Transverse colon (tissue), 4 donors: ENCODE results near the gene FAM131A. TPM values are rescaled to one million over a fixed set of nuclear protein-coding genes. Genes with fewer than 3 reads are reported as not detected.

Experiments
- DNase-seq: peaks from one replicate; pipeline ENCODE4 v3.0.0-alpha.2; 2019
- H3K27ac ChIP-seq, 4 donors: fragments of 200-600 bp; sonication (generic); 2 replicates each; pipeline ENCODE4 v1.5.1; 2016 to 2018; ENCODE audit warnings: inconsistent platforms in 4 of 4
- H3K27me3 ChIP-seq: fragments of 200-600 bp; sonication (generic); 2 replicates; pipeline ENCODE4 v1.5.1; 2017; ENCODE audit warnings: inconsistent platforms
- H3K36me3 ChIP-seq, 4 donors: fragments of 200-600 bp; sonication (generic); 2 replicates each; pipeline ENCODE4 v1.5.1; 2017 to 2019; ENCODE audit warnings: inconsistent platforms in 4 of 4
- H3K4me1 ChIP-seq, 4 donors: fragments of 200-600 bp; sonication (generic); 2 replicates each; pipeline ENCODE4 v1.5.1; 2017 to 2020; ENCODE audit warnings: inconsistent platforms in 4 of 4
- H3K4me3 ChIP-seq, 4 donors: fragments of 200-600 bp; sonication (generic); 1 replicate in 1 of 4; 2 replicates in 3 of 4; pipeline versions ENCODE4 v1.5.1 to v1.6.1; 2017 to 2019; ENCODE audit warnings: inconsistent platforms in 4 of 4
- H3K9me3 ChIP-seq, 2 donors: fragments of 200-600 bp; sonication (generic); 2 replicates each; pipeline ENCODE4 v1.5.1; 2017 to 2019; ENCODE audit warnings: inconsistent platforms in 2 of 2
- EP300 ChIP-seq: sonication (generic); formaldehyde crosslinking; IDR thresholded peaks from one replicate; pipeline ENCODE4 v1.6.1; 2017; ENCODE audit warnings: antibody characterized with exemption, low read depth
- POLR2A ChIP-seq: fragments of 450-650 bp; IDR thresholded peaks from one replicate; pipeline ENCODE4 v1.6.1; 2016; ENCODE audit warnings: antibody characterized with exemption, mild to moderate bottlenecking, moderate library complexity
- POLR2AphosphoS5 ChIP-seq, 3 donors: sonication (generic); formaldehyde crosslinking; IDR thresholded peaks; one replicate each; pipeline ENCODE4 v1.6.1; 2016; ENCODE audit warnings: antibody characterized with exemption in 3 of 3
- WGBS, 2 donors: methylation state at CpG; one replicate each; pipeline ENCODE4 v1.1.5; 2018; ENCODE audit warnings: low coverage in 1 of 2; 5-methylcytosine and 5-hydroxymethylcytosine counted together
- in situ Hi-C, 4 donors: fragments of 200-750 bp; cut with MboI; loops; one replicate each; pipeline versions ENCODE4 v1.15.0 to v1.15.1; 2017; ENCODE audit warnings: low sequenced_read_pairs in 3 of 4, low pct_ligation_motif_present in 1 of 4, low pct_unique_long_range_greater_than_20kb in 1 of 4
- intact Hi-C: fragments of 100-400 bp; cut with DNase I; formaldehyde crosslinking; loops from one replicate; pipeline ENCODE4 v1.15.1; 2023; ENCODE audit warnings: low total_unique reads
- total RNA-seq, 4 donors: library from RNA; depleted of rRNA; stranded (reverse); fragments of >200 nt; gene quantifications; one replicate each; pipeline ENCODE4 v1.1.0, GENCODE V29; 2016
- TF ChIP-seq, protein P1 (sequence below), 5 experiments: fragments of 200-600 bp in 3 of 5; fragments of 450-650 bp in 2 of 5; sonication (generic) in 3 of 5; IDR thresholded peaks; 1 replicate in 2 of 5; 2 replicates in 3 of 5; pipeline ENCODE4 v1.5.1; 2016 to 2017; ENCODE audit warnings: antibody characterized with exemption in 5 of 5, inconsistent platforms in 3 of 5, mild to moderate bottlenecking in 2 of 5, moderate library complexity in 1 of 5

FAM131A gene
- total RNA-seq, 4 donors from 2014 or later, result 18.5 to 41.1 (median 28.8) TPM

DNA sequence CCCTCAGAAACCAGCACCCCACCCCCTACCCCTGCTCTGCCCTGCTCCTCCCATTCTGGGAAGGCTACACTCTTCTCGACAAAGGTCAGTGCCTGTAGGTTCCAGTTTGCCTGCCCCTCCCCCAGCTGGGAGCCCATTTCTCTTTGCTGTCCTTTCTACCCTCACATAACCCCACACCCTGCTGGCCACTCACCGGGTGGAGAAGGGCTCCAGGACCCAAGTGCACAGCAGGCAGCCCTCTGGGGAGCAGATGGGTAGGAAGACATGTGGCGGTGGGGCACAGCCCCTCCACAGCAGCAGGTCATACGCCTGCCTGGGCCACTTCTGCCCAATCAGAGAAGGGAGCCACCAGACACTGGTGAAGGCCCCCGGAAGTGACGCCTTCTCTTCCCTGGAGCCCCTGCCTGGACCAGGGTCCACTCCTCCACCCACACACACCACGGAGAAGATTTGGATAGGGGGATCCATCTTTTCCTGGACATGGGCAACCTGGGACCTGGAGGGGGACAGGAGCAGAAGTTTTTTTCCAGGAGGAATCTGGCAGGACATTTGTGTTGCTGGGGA lies 40.6 kb downstream of the FAM131A start, which contains the start of gene THPO:
Gene THPO, minus strand, starts transcription at position 326 of the 564 bp plus-strand sequence. CDS start 1,948 bp downstream, outside the sequence.
- WGBS, 2 donors, result 60% methylated on average over 7 of the region's 7 CpGs; no CpG with 5 or more reads in 1 of the 2 donors
- TF ChIP-seq EP300, result no peak
- TF ChIP-seq POLR2AphosphoS5 (IDR thresholded peaks at IDR 0.05), result no peak
- TF ChIP-seq, protein P1, sequence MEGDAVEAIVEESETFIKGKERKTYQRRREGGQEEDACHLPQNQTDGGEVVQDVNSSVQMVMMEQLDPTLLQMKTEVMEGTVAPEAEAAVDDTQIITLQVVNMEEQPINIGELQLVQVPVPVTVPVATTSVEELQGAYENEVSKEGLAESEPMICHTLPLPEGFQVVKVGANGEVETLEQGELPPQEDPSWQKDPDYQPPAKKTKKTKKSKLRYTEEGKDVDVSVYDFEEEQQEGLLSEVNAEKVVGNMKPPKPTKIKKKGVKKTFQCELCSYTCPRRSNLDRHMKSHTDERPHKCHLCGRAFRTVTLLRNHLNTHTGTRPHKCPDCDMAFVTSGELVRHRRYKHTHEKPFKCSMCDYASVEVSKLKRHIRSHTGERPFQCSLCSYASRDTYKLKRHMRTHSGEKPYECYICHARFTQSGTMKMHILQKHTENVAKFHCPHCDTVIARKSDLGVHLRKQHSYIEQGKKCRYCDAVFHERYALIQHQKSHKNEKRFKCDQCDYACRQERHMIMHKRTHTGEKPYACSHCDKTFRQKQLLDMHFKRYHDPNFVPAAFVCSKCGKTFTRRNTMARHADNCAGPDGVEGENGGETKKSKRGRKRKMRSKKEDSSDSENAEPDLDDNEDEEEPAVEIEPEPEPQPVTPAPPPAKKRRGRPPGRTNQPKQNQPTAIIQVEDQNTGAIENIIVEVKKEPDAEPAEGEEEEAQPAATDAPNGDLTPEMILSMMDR (IDR thresholded peaks at IDR 0.05), result no peak
- no peak for TF ChIP-seq POLR2A
- H3K27ac ChIP-seq, result peak within 1 kb of the TSS; percentile 54 to 76 (median 63)
- peaks cover 63% of the 10 kb centered on the region for H3K27me3 ChIP-seq
- H3K9me3 ChIP-seq, result no peaks in the 10 kb centered on the region
- H3K36me3 ChIP-seq, result no peaks in the 10 kb centered on the region
- DNase-seq, result no peak
- H3K4me3 ChIP-seq, result no peak within 1 kb of the TSS
- in situ Hi-C loops, result loop anchor here in 2 of 4 donors (10.0 to 25.0 kb wide), 2 partner anchors 157 to 409 kb away; no protein-coding TSS in a partner anchor
- intact Hi-C loops, result no loop called here
- H3K4me1 ChIP-seq, result peaks cover 12 to 32% (median 14%) of the 10 kb centered on the region in 4 donors

DNA sequence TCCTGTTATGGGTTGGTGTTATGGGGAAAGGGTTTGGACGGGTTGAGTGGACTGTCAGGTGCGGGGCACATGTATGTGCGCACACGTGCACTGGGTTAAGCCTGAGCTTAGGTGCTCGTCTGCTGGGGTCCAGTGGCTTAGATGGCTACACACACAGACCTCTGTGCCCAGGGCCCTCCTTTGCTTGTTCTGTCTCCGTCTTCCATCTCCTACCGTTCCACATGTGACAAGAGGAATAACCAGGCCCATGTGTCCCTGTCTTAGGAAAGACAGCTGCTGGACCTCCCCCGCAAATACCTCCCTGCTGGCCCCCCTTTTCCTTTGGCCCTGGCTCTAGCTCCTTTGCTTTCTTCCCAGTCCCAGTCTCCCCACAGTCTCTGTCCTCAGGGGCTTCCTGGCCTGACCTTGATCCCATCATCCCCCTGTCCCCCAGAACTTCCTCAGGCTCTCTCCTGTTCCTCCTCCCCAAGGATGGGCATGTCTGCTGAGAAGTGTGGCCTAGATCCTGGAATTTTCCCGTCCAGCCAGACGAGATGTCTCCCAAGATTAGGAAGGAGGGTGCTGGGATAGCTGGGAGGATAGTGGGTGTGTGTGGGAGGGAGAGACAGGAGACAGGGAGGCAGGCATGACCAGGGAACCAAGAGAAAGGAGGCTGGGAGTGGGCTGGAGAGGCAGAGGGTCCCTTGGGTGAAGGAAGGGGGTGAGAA lies 41.4 kb downstream of the FAM131A start:
- peaks cover 63% of the 10 kb centered on the region for H3K27me3 ChIP-seq
- H3K4me3 ChIP-seq, result no peak overlapping the region
- H3K4me1 ChIP-seq, result peaks cover 12 to 29% (median 14%) of the 10 kb centered on the region in 4 donors
- H3K9me3 ChIP-seq, result no peaks in the 10 kb centered on the region
- H3K36me3 ChIP-seq, result no peaks in the 10 kb centered on the region
- intact Hi-C loops (no loop called here), in situ Hi-C loops (loop anchor here in 2 of 4 donors (10.0 to 25.0 kb wide), 2 partner anchors 156 to 408 kb away; no protein-coding TSS in a partner anchor)
- WGBS, 2 donors, result 74 to 100% methylated on average over 1 to 10 of the region's 10 CpGs
- TF ChIP-seq, protein P1 (IDR thresholded peaks at IDR 0.05), result no peak
- TF ChIP-seq EP300 (no peak), POLR2A (no peak), POLR2AphosphoS5 (IDR thresholded peaks at IDR 0.05) (no peak)
- peak overlapping the region; percentile 54 to 76 (median 63) for H3K27ac ChIP-seq
- no peak for DNase-seq

DNA sequence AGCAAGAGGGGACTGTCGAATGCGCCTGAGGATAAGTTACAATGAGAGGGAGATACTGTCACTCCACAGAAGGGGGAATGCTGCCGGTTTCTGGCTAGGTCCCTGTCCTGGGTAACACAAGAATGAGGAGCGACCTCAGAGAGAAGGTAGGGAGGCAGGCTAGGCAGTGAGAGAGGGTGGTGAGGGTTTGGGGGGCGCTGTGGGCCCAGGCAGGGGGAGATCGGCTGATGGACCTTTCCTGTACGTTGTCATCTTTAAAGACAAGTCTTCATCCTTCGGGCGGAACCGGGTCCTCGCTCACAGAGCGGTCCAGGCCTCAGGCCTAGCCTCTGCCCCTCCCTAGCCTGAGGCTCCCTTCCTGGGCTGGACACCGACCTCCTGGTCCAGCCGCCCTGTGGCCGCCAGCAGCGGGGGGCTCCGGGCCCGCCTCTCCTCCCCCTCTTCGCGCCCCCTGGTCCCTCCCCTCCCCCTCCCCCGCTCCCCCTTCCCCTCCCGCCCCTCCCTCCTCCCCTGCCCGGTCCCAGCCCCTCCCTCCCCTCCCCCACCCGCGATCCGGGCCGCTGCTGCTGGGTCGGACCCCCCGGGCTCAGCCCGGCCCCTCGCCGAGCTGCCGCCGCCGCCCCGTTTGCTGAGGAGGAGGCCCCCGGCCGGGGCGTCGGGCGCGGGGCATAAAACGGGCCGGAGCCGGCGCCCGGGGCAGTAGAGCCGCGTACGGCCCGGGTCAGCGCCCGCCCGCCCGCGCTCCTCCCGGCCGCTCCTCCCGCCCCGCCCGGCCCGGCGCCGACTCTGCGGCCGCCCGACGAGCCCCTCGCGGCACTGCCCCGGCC lies 42.2 kb downstream of the FAM131A start, which contains the start of gene CHRD:
Gene CHRD, plus strand, starts transcription at position 697 of the 827 bp plus-strand sequence. CDS start 265 bp downstream, outside the sequence.
- H3K27me3 ChIP-seq, result peaks cover 63% of the 10 kb centered on the region
- H3K4me3 ChIP-seq, result peak within 1 kb of the TSS; percentile 37 to 45 (median 43)
- in situ Hi-C loops (loop anchor here in 2 of 4 donors (10.0 to 25.0 kb wide), 2 partner anchors 155 to 408 kb away; no protein-coding TSS in a partner anchor), intact Hi-C loops (loop anchor here (10.0 kb wide), 1 partner anchor 395 kb away; no protein-coding TSS in a partner anchor)
- 40 to 58% methylated on average over 6 to 20 of the region's 71 CpGs for WGBS, 2 donors
- H3K4me1 ChIP-seq, result peaks cover 12 to 29% (median 14%) of the 10 kb centered on the region in 4 donors
- no peak for DNase-seq
- no peaks in the 10 kb centered on the region for H3K9me3 ChIP-seq
- H3K36me3 ChIP-seq, result no peaks in the 10 kb centered on the region
- TF ChIP-seq POLR2A (no peak), EP300 (no peak), POLR2AphosphoS5 (IDR thresholded peaks at IDR 0.05) (no peak)
- TF ChIP-seq, protein P1 (IDR thresholded peaks at IDR 0.05), result no peak
- H3K27ac ChIP-seq, result peak within 1 kb of the TSS; percentile 54 to 76 (median 63)
